ENCODE data around the gene PPP1R1C.

PPP1R1C gene

DNA sequence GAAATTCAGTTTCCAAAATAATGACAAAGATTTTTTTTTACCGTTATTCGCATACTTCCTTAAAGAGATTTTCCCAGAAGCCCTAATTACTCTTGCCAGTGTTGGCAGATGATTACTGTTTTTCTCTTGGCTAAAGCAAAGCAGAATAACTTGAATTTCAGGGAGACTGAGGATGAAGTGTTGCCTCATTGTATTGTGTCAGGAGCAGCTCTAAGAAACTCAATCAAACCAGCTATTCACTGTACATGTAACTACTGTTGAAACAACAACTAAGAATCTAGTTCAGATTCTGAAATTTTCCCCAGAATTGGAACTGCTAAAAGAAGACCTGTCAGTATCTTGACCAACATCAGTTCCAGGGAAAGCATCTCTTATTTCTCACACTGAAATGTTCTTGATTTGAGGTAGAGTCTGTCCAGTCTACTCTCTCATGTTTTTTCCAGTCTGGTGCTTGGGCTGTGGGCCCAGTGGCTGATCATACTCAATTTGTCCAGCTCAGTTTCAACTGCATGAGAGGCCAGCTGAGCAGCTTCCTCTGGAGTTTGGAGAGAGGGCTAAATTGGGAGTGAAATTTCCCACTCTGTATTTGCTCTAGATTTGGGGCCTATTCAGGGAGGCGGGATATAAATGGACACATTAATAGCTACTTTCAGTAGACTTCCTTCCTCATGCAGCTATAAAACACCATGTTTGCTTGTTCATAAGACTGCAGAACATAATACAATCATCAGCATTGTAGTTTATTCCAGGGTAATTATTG lies 78.5 kb downstream of the PPP1R1C start:
- H3K4me3 ChIP-seq (ENCODE audit: low read depth, low read length), result no peak overlapping the region
- TF ChIP-seq, protein P1, sequence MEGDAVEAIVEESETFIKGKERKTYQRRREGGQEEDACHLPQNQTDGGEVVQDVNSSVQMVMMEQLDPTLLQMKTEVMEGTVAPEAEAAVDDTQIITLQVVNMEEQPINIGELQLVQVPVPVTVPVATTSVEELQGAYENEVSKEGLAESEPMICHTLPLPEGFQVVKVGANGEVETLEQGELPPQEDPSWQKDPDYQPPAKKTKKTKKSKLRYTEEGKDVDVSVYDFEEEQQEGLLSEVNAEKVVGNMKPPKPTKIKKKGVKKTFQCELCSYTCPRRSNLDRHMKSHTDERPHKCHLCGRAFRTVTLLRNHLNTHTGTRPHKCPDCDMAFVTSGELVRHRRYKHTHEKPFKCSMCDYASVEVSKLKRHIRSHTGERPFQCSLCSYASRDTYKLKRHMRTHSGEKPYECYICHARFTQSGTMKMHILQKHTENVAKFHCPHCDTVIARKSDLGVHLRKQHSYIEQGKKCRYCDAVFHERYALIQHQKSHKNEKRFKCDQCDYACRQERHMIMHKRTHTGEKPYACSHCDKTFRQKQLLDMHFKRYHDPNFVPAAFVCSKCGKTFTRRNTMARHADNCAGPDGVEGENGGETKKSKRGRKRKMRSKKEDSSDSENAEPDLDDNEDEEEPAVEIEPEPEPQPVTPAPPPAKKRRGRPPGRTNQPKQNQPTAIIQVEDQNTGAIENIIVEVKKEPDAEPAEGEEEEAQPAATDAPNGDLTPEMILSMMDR (IDR thresholded peaks at IDR 0.05; ENCODE audit: borderline replicate concordance, insufficient read depth, low read depth, low read length), result no peak

GRCh38 chr2:182066400-182067087 lies 80.9 kb downstream of the PPP1R1C start:
- TF ChIP-seq, protein P1 (IDR thresholded peaks at IDR 0.05; ENCODE audit: borderline replicate concordance, insufficient read depth, low read depth, low read length), result no peak
- H3K4me3 ChIP-seq (ENCODE audit: low read depth, low read length), result no peak overlapping the region

- H3K4me3 ChIP-seq (ENCODE audit: low read depth, low read length), result no peak overlapping the region
- TF ChIP-seq, protein P1 (IDR thresholded peaks at IDR 0.05; ENCODE audit: borderline replicate concordance, insufficient read depth, low read depth, low read length), result no peak
These were observed 81.7 kb downstream of the PPP1R1C start for GRCh38 chr2:182067393-182067792.

DNA sequence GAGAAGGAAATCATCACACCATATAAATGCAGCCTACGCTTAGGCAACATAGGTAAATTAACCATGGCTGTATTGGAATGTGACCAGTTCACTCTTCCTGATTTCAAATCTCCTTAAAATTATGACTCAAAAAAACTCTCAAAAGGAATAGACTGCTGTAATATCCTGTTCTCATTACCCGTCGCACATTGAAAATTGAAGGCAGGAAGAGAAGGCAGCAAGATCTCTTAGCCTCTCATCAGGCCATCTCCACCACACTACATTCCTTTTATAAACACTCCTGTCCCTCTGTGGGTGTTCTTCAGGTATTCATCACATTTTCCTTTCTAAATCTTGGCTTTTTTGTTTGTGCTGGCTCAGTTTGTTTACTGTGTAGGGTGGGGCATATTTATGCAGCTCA lies 83.2 kb downstream of the PPP1R1C start:
- no peak overlapping the region for H3K4me3 ChIP-seq (ENCODE audit: low read depth, low read length)
- TF ChIP-seq, protein P1 (IDR thresholded peaks at IDR 0.05; ENCODE audit: borderline replicate concordance, insufficient read depth, low read depth, low read length), result no peak

DNA sequence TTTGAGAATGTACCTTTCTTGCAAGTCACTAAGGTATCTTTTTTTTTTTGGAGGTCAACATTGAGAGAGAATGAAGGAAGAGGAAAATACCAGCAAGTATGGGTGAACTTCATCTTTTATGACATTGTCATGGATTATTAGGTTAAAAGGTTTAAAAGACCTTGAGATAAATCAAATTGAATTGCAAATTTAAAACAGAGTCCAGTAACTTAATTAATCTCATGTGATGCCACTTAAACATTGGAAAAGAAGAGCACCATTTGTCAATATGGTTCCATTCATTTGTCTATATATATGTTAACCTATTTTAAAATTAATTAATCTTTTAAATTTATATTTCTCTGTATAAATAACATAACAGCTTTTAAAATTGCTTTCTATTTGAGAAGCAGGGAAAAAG lies 83.8 kb downstream of the PPP1R1C start:
- TF ChIP-seq, protein P1 (IDR thresholded peaks at IDR 0.05; ENCODE audit: borderline replicate concordance, insufficient read depth, low read depth, low read length), result no peak

GRCh38 chr2:182069908-182070307 lies 84.3 kb downstream of the PPP1R1C start:
- H3K4me3 ChIP-seq (ENCODE audit: low read depth, low read length), result no peak overlapping the region
- TF ChIP-seq, protein P1 (IDR thresholded peaks at IDR 0.05; ENCODE audit: borderline replicate concordance, insufficient read depth, low read depth, low read length), result no peak

More for the DNA sequence above, 83.8 kb downstream of the PPP1R1C start:
- no peak overlapping the region for H3K4me3 ChIP-seq (ENCODE audit: low read depth, low read length)

DNA sequence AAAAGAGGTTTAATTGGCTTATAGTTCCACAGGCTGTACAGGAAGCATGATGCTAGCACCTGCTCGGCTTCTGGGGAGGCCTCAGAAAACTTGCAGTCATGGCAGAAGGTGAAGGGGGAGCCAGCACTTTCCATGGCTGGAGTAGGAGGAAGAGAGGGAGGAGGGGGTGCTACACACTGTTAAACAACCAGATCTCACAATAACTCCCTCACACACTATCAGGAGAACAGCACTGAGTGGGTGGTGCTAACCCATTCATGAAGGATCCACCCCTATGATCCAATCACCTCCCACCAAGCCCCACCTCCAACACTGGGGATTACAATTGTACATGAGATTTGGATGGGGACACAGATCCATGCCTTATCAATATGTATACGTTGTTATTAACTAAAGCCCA lies 85.1 kb downstream of the PPP1R1C start:
- TF ChIP-seq, protein P1 (IDR thresholded peaks at IDR 0.05; ENCODE audit: borderline replicate concordance, insufficient read depth, low read depth, low read length), result no peak
- no peak overlapping the region for H3K4me3 ChIP-seq (ENCODE audit: low read depth, low read length)
